GM12873 (cell line): Measurements from ENCODE around the gene MCF2L2.

Source experiments
- CTCF ChIP-seq: IDR thresholded peaks from 2 replicates; pipeline ENCODE4 v1.5.1; 2012; ENCODE audit warnings: low read depth, mild to moderate bottlenecking, moderate library complexity, low read length, control low read depth; ENCODE audit not compliant: insufficient read depth; ENCODE audit errors: missing control alignments

The MCF2L2 gene

GRCh38 chr3:183226333-183226890, 202.0 kb downstream of the MCF2L2 start:
- TF ChIP-seq CTCF = no peak

- TF ChIP-seq CTCF = no peak
These were observed 204.0 kb downstream of the MCF2L2 start for GRCh38 chr3:183224180-183224970.

GRCh38 chr3:183222631-183223235, 205.7 kb downstream of the MCF2L2 start:
- no peak for TF ChIP-seq CTCF

GRCh38 chr3:183220828-183221227, 207.6 kb downstream of the MCF2L2 start:
- no peak for TF ChIP-seq CTCF

- TF ChIP-seq CTCF = no peak
These were observed 209.6 kb downstream of the MCF2L2 start for GRCh38 chr3:183218826-183219225.

GRCh38 chr3:183217548-183218332, 210.7 kb downstream of the MCF2L2 start:
- no peak for TF ChIP-seq CTCF
